HEK293 (cell line): ENCODE measurements around the gene CAP2.

Experiments used
- CTCF ChIA-PET: fragments of 350-600 bp; formaldehyde crosslinking; extraction: SDS; loops from one replicate; lab custom pipeline; 2021; ENCODE audit warnings: antibody characterized with exemption; lab: Yijun Ruan, JAX
- POLR2A ChIA-PET: fragments of 300-600 bp; formaldehyde crosslinking; extraction: SDS; loops from one replicate; lab custom pipeline; 2020; ENCODE audit warnings: antibody characterized with exemption, inconsistent platforms; lab: Yijun Ruan, JAX
- H3K27ac ChIP-seq: fragments of 200-500 bp; sonication (Bioruptor generic); 2 replicates; pipeline ENCODE4 v1.5.1; 2014; ENCODE audit warnings: low read depth, low read length, control low read depth, inconsistent platforms; ENCODE audit errors: extremely low read depth
- H3K36me3 ChIP-seq, 2 experiments: fragments of 200-500 bp in 1 of 2; sonication (Bioruptor generic) in 1 of 2; 1 replicate in 1 of 2; 2 replicates in 1 of 2; pipeline ENCODE4 v1.5.1; 2014 to 2017; ENCODE audit warnings: inconsistent platforms in 2 of 2, low read length in 2 of 2; ENCODE audit not compliant: control insufficient read depth in 2 of 2, insufficient read depth in 1 of 2
- H3K4me1 ChIP-seq: fragments of 200-500 bp; sonication (Bioruptor generic); 2 replicates; pipeline ENCODE4 v1.5.1; 2014; ENCODE audit warnings: mild to moderate bottlenecking, low read length, inconsistent platforms; ENCODE audit not compliant: control insufficient read depth, insufficient read depth
- H3K4me3 ChIP-seq: 2 replicates; pipeline ENCODE4 v1.5.1; 2011; ENCODE audit warnings: low read depth, mild to moderate bottlenecking, control low read depth, low read length, moderate library complexity
- H3K9me3 ChIP-seq: fragments of 200-500 bp; sonication (Bioruptor generic); 2 replicates; pipeline ENCODE4 v1.5.1; 2014; ENCODE audit warnings: low read depth, low read length, inconsistent platforms; ENCODE audit not compliant: control insufficient read depth, insufficient read depth
- GLI2 ChIP-seq: fragments of 450-650 bp; formaldehyde crosslinking; IDR thresholded peaks from 2 replicates; pipeline ENCODE4; 2017; ENCODE audit warnings: missing biosample characterization, missing genetic modification characterization, low read depth, borderline replicate concordance
- GLIS1 ChIP-seq: fragments of 450-650 bp; formaldehyde crosslinking; IDR thresholded peaks from 2 replicates; pipeline ENCODE4 v1.5.1; 2016; ENCODE audit warnings: missing biosample characterization, missing genetic modification characterization
- IKZF3 ChIP-seq: fragments of 450-650 bp; IDR thresholded peaks from 2 replicates; pipeline ENCODE4 v1.5.0; 2018; ENCODE audit warnings: missing biosample characterization, mild to moderate bottlenecking, missing genetic modification characterization, moderate library complexity
- KLF9 ChIP-seq: fragments of 450-650 bp; formaldehyde crosslinking; IDR thresholded peaks from 2 replicates; pipeline ENCODE4 v1.5.1; 2016; ENCODE audit warnings: missing biosample characterization, missing genetic modification characterization, low read depth
- MEIS1 ChIP-seq: sonication (generic); formaldehyde crosslinking; IDR thresholded peaks from 2 replicates; pipeline ENCODE4 v1.8.1; 2022; ENCODE audit warnings: missing genetic modification reagents, mild to moderate bottlenecking, borderline replicate concordance
- OSR2 ChIP-seq: fragments of 450-650 bp; formaldehyde crosslinking; IDR thresholded peaks from 2 replicates; pipeline ENCODE4 v1.5.1; 2016; ENCODE audit warnings: missing biosample characterization, missing genetic modification characterization
- OVOL3 ChIP-seq: fragments of 450-650 bp; formaldehyde crosslinking; IDR thresholded peaks from 2 replicates; pipeline ENCODE4 v1.5.1; 2016; ENCODE audit warnings: missing biosample characterization, missing genetic modification characterization
- RBAK ChIP-seq: fragments of 450-650 bp; formaldehyde crosslinking; IDR thresholded peaks from 2 replicates; pipeline ENCODE4 v1.5.1; 2016; ENCODE audit warnings: missing biosample characterization, missing genetic modification characterization
- REPIN1 ChIP-seq: fragments of 450-650 bp; formaldehyde crosslinking; IDR thresholded peaks from 2 replicates; pipeline ENCODE4 v1.5.1; 2017; ENCODE audit warnings: missing biosample characterization, missing genetic modification characterization, low read depth
- ZFP3 ChIP-seq: fragments of 450-650 bp; formaldehyde crosslinking; IDR thresholded peaks from 2 replicates; pipeline ENCODE4 v1.5.1; 2016; ENCODE audit warnings: low read depth, missing biosample characterization, missing genetic modification characterization
- ZFP69B ChIP-seq: fragments of 450-650 bp; formaldehyde crosslinking; IDR thresholded peaks from 2 replicates; pipeline ENCODE4 v1.5.1; 2016; ENCODE audit warnings: missing biosample characterization, missing genetic modification characterization
- ZNF10 ChIP-seq: fragments of 450-650 bp; formaldehyde crosslinking; IDR thresholded peaks from 2 replicates; pipeline ENCODE4 v1.5.1; 2017; ENCODE audit warnings: missing biosample characterization, missing genetic modification characterization
- ZNF140 ChIP-seq: fragments of 450-650 bp; formaldehyde crosslinking; IDR thresholded peaks from 2 replicates; pipeline ENCODE4 v1.5.1; 2016; ENCODE audit warnings: missing biosample characterization, missing genetic modification characterization
- ZNF157 ChIP-seq: fragments of 450-650 bp; formaldehyde crosslinking; IDR thresholded peaks from 2 replicates; pipeline ENCODE4 v1.5.1; 2016; ENCODE audit warnings: missing biosample characterization, missing genetic modification characterization
- ZNF174 ChIP-seq: fragments of 450-650 bp; formaldehyde crosslinking; IDR thresholded peaks from 2 replicates; pipeline ENCODE4 v1.5.0; 2017; ENCODE audit warnings: missing biosample characterization, mild to moderate bottlenecking, missing genetic modification characterization
- ZNF175 ChIP-seq: fragments of 450-650 bp; formaldehyde crosslinking; IDR thresholded peaks from 2 replicates; pipeline ENCODE4 v1.5.1; 2016; ENCODE audit warnings: missing biosample characterization, missing genetic modification characterization
- ZNF19 ChIP-seq: fragments of 450-650 bp; formaldehyde crosslinking; IDR thresholded peaks from 2 replicates; pipeline ENCODE4; 2016; ENCODE audit warnings: missing biosample characterization, missing genetic modification characterization, low read depth
- ZNF394 ChIP-seq: fragments of 450-650 bp; formaldehyde crosslinking; IDR thresholded peaks from 2 replicates; pipeline ENCODE4 v1.5.1; 2016; ENCODE audit warnings: missing biosample characterization, missing genetic modification characterization, mild to moderate bottlenecking, moderate library complexity, borderline replicate concordance
- ZNF473 ChIP-seq: fragments of 450-650 bp; formaldehyde crosslinking; IDR thresholded peaks from 2 replicates; pipeline ENCODE4 v1.5.1; 2017; ENCODE audit warnings: missing biosample characterization, missing genetic modification characterization
- ZNF529 ChIP-seq: fragments of 450-650 bp; formaldehyde crosslinking; IDR thresholded peaks from 2 replicates; pipeline ENCODE4 v1.5.1; 2017; ENCODE audit warnings: missing genetic modification characterization, missing biosample characterization; ENCODE audit not compliant: insufficient replicate concordance
- ZNF626 ChIP-seq: fragments of 450-650 bp; sonication (Bioruptor Pico); formaldehyde crosslinking; IDR thresholded peaks from 2 replicates; pipeline ENCODE4 v1.5.1; 2018; ENCODE audit warnings: missing biosample characterization, missing genetic modification characterization, inconsistent platforms
- ZNF654 ChIP-seq: fragments of 450-650 bp; formaldehyde crosslinking; IDR thresholded peaks from 2 replicates; pipeline ENCODE4 v1.5.1; 2016; ENCODE audit warnings: low read depth, missing biosample characterization, missing genetic modification characterization
- ZNF664 ChIP-seq: fragments of 450-650 bp; formaldehyde crosslinking; IDR thresholded peaks from 2 replicates; pipeline ENCODE4 v1.5.1; 2016; ENCODE audit warnings: missing biosample characterization, missing genetic modification characterization
- ZNF670 ChIP-seq: fragments of 450-650 bp; formaldehyde crosslinking; IDR thresholded peaks from 2 replicates; pipeline ENCODE4 v1.5.1; 2016; ENCODE audit warnings: missing biosample characterization, missing genetic modification characterization, low read depth
- ZNF677 ChIP-seq: fragments of 450-650 bp; IDR thresholded peaks from 2 replicates; pipeline ENCODE4 v1.5.0; 2018; ENCODE audit warnings: missing biosample characterization, mild to moderate bottlenecking, missing genetic modification characterization, moderate library complexity
- ZNF776 ChIP-seq: fragments of 450-650 bp; formaldehyde crosslinking; IDR thresholded peaks from 2 replicates; pipeline ENCODE4 v1.5.0; 2017; ENCODE audit warnings: missing biosample characterization, missing genetic modification characterization, borderline replicate concordance
- TF ChIP-seq, protein P1 (sequence below): fragments of 450-650 bp; formaldehyde crosslinking; IDR thresholded peaks from 2 replicates; pipeline ENCODE4 v1.5.1; 2016; ENCODE audit warnings: missing biosample characterization, missing genetic modification characterization
- TF ChIP-seq, protein P2 (sequence below): fragments of 450-650 bp; formaldehyde crosslinking; IDR thresholded peaks from 2 replicates; pipeline ENCODE4 v1.5.1; 2016; ENCODE audit warnings: missing biosample characterization, missing genetic modification characterization
- TF ChIP-seq, protein P3 (sequence below): fragments of 450-650 bp; formaldehyde crosslinking; IDR thresholded peaks from 2 replicates; pipeline ENCODE4 v1.5.1; 2016; ENCODE audit warnings: missing biosample characterization, missing genetic modification characterization

The CAP2 gene

DNA sequence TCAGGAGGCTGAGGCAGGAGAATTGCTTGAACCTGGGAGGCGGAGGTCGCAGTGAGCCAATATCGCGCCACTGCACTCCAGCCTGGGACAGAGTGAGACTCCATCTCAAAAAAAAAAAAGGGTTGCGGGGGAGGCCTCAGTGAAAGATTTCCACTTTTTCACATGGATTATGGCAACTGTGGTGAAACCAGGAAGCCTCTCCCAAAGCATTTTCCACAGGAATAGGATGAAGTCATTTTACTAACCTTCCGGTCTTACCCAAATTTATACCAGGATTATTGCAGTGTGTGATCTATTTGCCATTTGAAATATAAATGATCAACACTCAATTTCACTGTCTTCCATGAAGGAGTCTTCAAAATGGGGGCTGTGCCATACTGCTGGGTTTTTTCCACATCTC, 113.1 kb downstream of the CAP2 start (continued):
- TF ChIP-seq, protein P1, sequence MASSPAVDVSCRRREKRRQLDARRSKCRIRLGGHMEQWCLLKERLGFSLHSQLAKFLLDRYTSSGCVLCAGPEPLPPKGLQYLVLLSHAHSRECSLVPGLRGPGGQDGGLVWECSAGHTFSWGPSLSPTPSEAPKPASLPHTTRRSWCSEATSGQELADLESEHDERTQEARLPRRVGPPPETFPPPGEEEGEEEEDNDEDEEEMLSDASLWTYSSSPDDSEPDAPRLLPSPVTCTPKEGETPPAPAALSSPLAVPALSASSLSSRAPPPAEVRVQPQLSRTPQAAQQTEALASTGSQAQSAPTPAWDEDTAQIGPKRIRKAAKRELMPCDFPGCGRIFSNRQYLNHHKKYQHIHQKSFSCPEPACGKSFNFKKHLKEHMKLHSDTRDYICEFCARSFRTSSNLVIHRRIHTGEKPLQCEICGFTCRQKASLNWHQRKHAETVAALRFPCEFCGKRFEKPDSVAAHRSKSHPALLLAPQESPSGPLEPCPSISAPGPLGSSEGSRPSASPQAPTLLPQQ: no peak
- no peak for TF ChIP-seq OSR2
- TF ChIP-seq ZFP3: no peak
- TF ChIP-seq ZNF157: no peak
- TF ChIP-seq ZFP69B (tag by site-specific recombination): no peak
- no peak for TF ChIP-seq ZNF626
- no peak for TF ChIP-seq MEIS1 (CRISPR knock-in tag)

DNA sequence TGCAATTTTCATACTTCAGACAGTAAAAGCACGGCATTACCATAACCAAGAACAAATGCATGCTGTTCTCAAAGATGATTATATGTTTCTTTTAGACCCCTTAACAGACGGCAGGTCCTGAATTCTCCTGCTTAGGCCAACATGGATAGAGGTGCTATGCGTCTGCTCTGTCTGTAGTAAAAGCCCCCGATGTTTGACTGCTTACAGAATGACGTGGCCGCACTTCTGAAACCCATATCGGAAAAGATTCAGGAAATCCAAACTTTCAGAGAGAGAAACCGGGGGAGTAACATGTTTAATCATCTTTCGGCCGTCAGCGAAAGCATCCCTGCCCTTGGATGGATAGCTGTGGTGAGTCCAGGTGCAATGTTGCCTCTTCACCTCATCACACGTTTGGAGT, 113.6 kb downstream of the CAP2 start:
- TF ChIP-seq OSR2: no peak
- no peak for TF ChIP-seq ZNF473 (tag by site-specific recombination)
- no peak for TF ChIP-seq IKZF3 (tag by site-specific recombination)
- no peak for TF ChIP-seq KLF9
- TF ChIP-seq ZNF175 (tag by site-specific recombination): no peak
- no peak for TF ChIP-seq ZNF10 (tag by site-specific recombination)
- no peak for TF ChIP-seq ZNF626
- no peak for TF ChIP-seq OVOL3 (tag by site-specific recombination)
- TF ChIP-seq ZNF174 (tag by site-specific recombination): no peak
- no peak for TF ChIP-seq ZNF677 (tag by site-specific recombination)
- no peak for TF ChIP-seq ZNF529 (tag by site-specific recombination)
- no peak for TF ChIP-seq REPIN1 (tag by site-specific recombination)
- TF ChIP-seq ZNF776 (tag by site-specific recombination): no peak
- no peak for TF ChIP-seq ZNF664
- no peak for TF ChIP-seq ZNF654 (tag by site-specific recombination)
- TF ChIP-seq, protein P2, sequence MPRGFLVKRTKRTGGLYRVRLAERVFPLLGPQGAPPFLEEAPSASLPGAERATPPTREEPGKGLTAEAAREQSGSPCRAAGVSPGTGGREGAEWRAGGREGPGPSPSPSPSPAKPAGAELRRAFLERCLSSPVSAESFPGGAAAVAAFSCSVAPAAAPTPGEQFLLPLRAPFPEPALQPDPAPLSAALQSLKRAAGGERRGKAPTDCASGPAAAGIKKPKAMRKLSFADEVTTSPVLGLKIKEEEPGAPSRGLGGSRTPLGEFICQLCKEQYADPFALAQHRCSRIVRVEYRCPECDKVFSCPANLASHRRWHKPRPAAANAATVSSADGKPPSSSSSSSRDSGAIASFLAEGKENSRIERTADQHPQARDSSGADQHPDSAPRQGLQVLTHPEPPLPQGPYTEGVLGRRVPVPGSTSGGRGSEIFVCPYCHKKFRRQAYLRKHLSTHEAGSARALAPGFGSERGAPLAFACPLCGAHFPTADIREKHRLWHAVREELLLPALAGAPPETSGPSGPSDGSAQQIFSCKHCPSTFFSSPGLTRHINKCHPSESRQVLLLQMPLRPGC (tag by site-specific recombination): no peak
- TF ChIP-seq ZNF140: no peak
- TF ChIP-seq ZNF670 (tag by site-specific recombination): no peak
- no peak for TF ChIP-seq RBAK (tag by site-specific recombination)
- TF ChIP-seq, all 188 proteins: peak for 0
- H3K4me1 ChIP-seq: no peaks in the 10 kb centered on the region
- no peaks in the 10 kb centered on the region; a peak in 1 of 3 replicates for H3K36me3 ChIP-seq
- ChIA-PET POLR2A (interaction anchor here (0.6 kb wide), 1 partner anchor 93 kb away, joined by 10 read pairs; the partner anchor contains the start of gene FAM8A1), CTCF (interaction anchor here (0.7 kb wide), 1 partner anchor 35 kb away, joined by 3 read pairs; no protein-coding TSS in a partner anchor)
- H3K9me3 ChIP-seq: no peaks in the 10 kb centered on the region
- no peak overlapping the region for H3K27ac ChIP-seq
- H3K4me3 ChIP-seq: no peak overlapping the region

DNA sequence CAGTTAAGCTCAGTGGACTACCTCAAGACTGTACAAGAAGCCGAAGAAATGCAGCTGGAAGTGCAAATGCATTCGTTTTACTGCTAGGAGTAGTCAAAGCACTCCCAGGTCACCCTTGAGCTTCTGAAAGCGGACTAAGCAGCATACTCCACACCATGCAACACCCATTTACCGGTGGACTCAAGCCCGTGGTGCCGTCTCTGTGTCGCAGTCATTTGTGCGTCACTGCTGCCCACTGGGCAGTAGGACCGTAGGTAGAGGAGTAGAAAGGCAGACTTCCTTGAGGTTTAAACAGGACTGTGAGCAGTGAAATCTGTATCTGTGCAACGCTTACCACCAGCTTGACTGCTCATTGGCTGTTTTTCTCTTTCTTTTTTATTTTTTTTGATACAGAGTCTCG, 117.7 kb downstream of the CAP2 start:
- ChIA-PET CTCF (interaction anchor here (0.5 kb wide), 1 partner anchor 1101 kb away, joined by 3 read pairs; no protein-coding TSS in a partner anchor), POLR2A (interaction anchor here (0.6 kb wide), 1 partner anchor 9 kb away, joined by 3 read pairs; no protein-coding TSS in a partner anchor)
- Histone ChIP-seq H3K4me1 (no peaks in the 10 kb centered on the region), H3K4me3 (no peak overlapping the region), H3K27ac (no peak overlapping the region), H3K36me3 (no peaks in the 10 kb centered on the region; a peak in 1 of 3 replicates), H3K9me3 (no peaks in the 10 kb centered on the region)
- TF ChIP-seq ZNF19 (tag by site-specific recombination): no peak
- TF ChIP-seq GLIS1: no peak
- TF ChIP-seq, protein P3, sequence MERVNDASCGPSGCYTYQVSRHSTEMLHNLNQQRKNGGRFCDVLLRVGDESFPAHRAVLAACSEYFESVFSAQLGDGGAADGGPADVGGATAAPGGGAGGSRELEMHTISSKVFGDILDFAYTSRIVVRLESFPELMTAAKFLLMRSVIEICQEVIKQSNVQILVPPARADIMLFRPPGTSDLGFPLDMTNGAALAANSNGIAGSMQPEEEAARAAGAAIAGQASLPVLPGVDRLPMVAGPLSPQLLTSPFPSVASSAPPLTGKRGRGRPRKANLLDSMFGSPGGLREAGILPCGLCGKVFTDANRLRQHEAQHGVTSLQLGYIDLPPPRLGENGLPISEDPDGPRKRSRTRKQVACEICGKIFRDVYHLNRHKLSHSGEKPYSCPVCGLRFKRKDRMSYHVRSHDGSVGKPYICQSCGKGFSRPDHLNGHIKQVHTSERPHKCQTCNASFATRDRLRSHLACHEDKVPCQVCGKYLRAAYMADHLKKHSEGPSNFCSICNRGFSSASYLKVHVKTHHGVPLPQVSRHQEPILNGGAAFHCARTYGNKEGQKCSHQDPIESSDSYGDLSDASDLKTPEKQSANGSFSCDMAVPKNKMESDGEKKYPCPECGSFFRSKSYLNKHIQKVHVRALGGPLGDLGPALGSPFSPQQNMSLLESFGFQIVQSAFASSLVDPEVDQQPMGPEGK: no peak
- no peak for TF ChIP-seq GLI2 (tag by site-specific recombination)
- TF ChIP-seq ZNF394 (tag by site-specific recombination): no peak
